Measurements from ENCODE around the gene TUBGCP2. TPM values are rescaled to one million over a fixed set of nuclear protein-coding genes. Genes with fewer than 3 reads are reported as not detected.

Gene TUBGCP2
- total and polyA plus RNA-seq, 9 donors, result 31.2 to 70.5 (median 56.0) TPM

DNA sequence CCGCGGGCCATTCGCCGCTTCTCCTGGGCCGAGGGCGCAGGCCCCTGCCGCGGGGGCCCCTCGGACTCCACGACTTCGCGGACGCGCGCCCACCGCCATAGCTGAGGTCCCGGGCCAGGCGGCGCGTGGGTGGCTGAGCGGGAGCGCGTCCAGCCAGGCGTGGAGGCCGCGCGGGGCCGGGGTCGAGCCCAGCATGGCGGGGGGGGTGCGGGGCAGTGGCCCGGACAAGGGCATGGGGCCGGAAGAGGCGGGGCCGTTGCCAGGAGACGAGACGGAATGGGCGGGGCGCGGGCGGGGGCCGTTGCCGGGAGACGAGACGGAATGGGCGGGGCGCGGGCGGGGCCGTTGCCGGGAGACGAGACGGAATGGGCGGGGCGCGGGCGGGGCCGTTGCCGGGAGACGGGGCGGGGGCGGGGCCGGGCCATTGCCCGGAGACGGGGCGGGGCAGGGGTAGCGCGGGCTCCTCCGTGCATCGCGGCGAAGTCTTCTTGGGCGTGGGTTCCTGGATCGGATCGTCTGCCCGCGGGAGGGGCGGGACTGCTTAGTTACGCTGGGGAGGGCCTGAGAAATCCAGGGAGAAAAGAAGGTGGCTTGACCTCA, 46.8 kb downstream of the TUBGCP2 start:
- Histone ChIP-seq H3K4me3 (peak overlapping the region; percentile 79), H3K27ac (peak overlapping the region; percentile 95 to 97), H3K36me3 (no peaks in the 10 kb centered on the region), H3K27me3 (no peaks in the 10 kb centered on the region), H3K9me3 (no peaks in the 10 kb centered on the region), H3K4me1 (ENCODE audit: insufficient read depth) (peaks cover 7% of the 10 kb centered on the region)
- 1 to 2% (median 1%) methylated on average over 22 to 79 of the region's 79 CpGs for WGBS, 3 donors
- TF ChIP-seq EP300 (IDR thresholded peaks at IDR 0.05) (no peak), POLR2A (IDR thresholded peaks at IDR 0.05) (peak; percentile 45)
- intact Hi-C loops (cut with DNase I), result loop anchor here in 2 of 4 donors (2.0 to 5.0 kb wide), 2 partner anchors 45 to 49 kb away; partner anchors contain the start of genes TUBGCP2 (in 1 of the 2) and ZNF511 (in 1 of the 2)
- DNase-seq, result peak; percentile 90 to 97 (median 94)

DNA sequence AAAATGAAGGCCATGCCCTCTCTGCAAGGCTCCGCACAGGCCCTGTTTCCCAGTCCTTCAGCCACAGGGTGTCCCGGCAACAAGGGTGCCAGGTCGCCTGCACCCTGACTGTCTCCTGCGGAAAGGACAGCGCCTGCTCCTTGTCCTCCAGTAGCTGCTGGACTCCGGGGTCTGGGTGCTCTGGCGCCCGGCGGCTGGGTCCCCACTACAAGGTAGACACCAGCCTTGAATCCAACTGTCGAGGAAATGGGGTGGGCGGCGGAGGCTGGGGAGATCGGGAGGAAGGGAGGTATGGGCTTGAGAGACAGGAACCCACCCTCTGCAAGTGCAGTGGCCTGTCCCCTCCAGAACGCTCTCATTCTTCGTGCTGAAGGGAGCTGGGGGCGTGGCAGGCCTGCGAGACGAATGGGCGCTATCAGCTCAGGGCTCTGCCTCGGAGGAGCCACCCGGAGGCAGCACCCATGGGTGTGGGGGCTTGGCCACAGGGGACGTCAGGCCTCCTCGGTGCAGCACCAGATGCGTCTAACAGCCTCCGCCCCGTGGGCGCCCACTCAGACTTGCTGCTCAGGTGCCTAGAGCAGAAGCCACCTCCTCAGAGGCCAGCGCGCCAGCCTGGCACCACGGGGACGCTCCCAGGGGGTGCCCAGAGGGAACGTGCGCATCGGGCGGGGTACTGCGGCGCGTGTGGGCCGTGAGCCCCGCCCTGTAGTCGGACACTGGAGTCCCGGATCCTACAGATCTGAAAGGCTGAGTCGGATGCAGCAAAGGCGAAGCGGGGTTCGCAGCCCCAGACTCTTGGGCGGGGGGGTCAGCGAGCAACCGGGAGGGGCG, 47.6 kb downstream of the TUBGCP2 start:
- peaks cover 7% of the 10 kb centered on the region for H3K4me1 ChIP-seq (ENCODE audit: insufficient read depth)
- H3K27ac ChIP-seq, result peak overlapping the region; percentile 95 to 97
- intact Hi-C loops (cut with DNase I), result loop anchor here in 2 of 4 donors (2.0 to 5.0 kb wide), 2 partner anchors 46 to 50 kb away; partner anchors contain the start of genes TUBGCP2 (in 1 of the 2) and ZNF511 (in 1 of the 2)

DNA sequence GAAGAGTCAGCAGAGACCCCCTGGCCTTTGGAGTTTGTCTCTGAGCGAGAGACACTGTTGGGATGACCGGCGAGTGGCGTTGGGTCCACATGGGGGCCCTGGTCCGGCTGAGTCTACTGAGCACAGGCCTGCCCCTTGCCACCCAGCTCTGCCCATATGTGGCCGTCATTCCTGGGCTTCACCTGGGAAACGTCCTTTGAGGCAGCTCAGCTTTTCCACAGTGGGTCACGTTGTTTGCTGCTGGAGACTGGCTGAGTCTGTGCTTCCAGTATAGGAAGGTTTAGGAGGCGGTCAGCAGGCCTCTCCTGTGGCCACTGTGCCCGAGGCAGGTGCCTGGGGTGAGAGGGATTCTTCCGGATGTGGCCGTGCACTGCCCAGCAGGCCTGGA, 49.1 kb downstream of the TUBGCP2 start:
- H3K27ac ChIP-seq, result peak overlapping the region in 1 of 2 donors; percentile 83
- TF ChIP-seq, protein P1, sequence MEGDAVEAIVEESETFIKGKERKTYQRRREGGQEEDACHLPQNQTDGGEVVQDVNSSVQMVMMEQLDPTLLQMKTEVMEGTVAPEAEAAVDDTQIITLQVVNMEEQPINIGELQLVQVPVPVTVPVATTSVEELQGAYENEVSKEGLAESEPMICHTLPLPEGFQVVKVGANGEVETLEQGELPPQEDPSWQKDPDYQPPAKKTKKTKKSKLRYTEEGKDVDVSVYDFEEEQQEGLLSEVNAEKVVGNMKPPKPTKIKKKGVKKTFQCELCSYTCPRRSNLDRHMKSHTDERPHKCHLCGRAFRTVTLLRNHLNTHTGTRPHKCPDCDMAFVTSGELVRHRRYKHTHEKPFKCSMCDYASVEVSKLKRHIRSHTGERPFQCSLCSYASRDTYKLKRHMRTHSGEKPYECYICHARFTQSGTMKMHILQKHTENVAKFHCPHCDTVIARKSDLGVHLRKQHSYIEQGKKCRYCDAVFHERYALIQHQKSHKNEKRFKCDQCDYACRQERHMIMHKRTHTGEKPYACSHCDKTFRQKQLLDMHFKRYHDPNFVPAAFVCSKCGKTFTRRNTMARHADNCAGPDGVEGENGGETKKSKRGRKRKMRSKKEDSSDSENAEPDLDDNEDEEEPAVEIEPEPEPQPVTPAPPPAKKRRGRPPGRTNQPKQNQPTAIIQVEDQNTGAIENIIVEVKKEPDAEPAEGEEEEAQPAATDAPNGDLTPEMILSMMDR (IDR thresholded peaks at IDR 0.05), result no peak
- TF ChIP-seq EP300 (IDR thresholded peaks at IDR 0.05) (no peak), POLR2A (IDR thresholded peaks at IDR 0.05) (no peak)
- no peaks in the 10 kb centered on the region for H3K9me3 ChIP-seq
- WGBS, 3 donors, result 73 to 81% (median 77%) methylated on average over 12 of the region's 12 CpGs
- no peaks in the 10 kb centered on the region for H3K27me3 ChIP-seq
- intact Hi-C loops (cut with DNase I), result no loop called here
- H3K4me1 ChIP-seq (ENCODE audit: insufficient read depth), result peaks cover 18% of the 10 kb centered on the region
- no peak overlapping the region for H3K4me3 ChIP-seq
- H3K36me3 ChIP-seq, result no peaks in the 10 kb centered on the region
- no peak for DNase-seq

More for the DNA sequence above, 47.6 kb downstream of the TUBGCP2 start:
- no peaks in the 10 kb centered on the region for H3K9me3 ChIP-seq
- TF ChIP-seq EP300 (IDR thresholded peaks at IDR 0.05) (no peak), POLR2A (IDR thresholded peaks at IDR 0.05) (no peak)
- TF ChIP-seq, protein P1 (IDR thresholded peaks at IDR 0.05), result no peak
- 29 to 47% (median 33%) methylated on average over 33 to 50 of the region's 50 CpGs for whole genome bisulfite sequencing, 3 donors
- peak overlapping the region; percentile 79 for H3K4me3 ChIP-seq
- DNase-seq, result peak; percentile 53 to 76 (median 76)
- no peaks in the 10 kb centered on the region for H3K36me3 ChIP-seq
- no peaks in the 10 kb centered on the region for H3K27me3 ChIP-seq

DNA sequence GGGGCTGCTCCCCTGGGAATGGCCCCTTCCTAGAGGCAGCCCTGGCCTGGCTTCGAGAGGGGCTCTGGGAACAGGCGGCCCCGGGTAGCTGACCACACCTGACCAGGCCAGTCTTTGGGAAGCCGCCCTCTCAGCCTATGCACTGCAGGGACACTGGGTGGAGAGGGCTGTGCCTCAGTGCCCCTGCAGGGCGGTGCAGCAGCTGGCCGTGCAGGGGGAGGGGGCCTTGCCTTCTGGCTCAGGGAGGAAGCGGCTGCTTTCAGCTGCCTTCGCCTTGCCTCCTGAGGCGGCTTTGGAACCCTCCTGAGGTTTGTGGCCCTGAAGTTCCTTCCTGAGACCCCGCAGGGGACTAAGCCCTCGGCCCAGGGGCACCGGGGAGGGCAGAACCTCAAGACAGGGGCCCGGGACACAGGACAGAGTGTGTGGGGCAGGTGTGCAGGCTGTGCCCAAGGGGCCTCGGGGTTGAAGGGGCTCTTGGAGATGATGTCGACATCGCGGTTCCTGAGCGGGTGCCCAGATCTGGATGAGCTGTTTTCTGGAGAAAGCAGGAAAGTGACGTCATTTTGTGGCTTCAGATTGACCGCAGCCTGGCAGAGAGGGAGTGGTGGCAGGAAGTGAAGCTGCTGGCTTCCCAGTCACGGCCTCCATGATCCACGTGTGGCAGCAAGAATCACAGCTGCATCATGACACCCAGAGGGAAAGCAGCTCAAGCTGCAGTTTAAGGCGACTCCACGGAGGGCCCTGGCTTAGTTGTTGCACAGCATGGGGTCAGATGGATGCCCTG, 49.7 kb downstream of the TUBGCP2 start:
- intact Hi-C loops (cut with DNase I), result no loop called here
- 65 to 75% (median 74%) methylated on average over 24 of the region's 24 CpGs for WGBS, 3 donors
- Histone ChIP-seq H3K4me1 (ENCODE audit: insufficient read depth) (peaks cover 23% of the 10 kb centered on the region), H3K27me3 (no peaks in the 10 kb centered on the region), H3K4me3 (no peak overlapping the region), H3K27ac (peak overlapping the region; percentile 66 to 83), H3K36me3 (no peaks in the 10 kb centered on the region), H3K9me3 (no peaks in the 10 kb centered on the region)
- peak; percentile 65 to 76 (median 71) for DNase-seq
- TF ChIP-seq, protein P1 (IDR thresholded peaks at IDR 0.05), result no peak
- peak; percentile 20 for TF ChIP-seq EP300 (IDR thresholded peaks at IDR 0.05)
- TF ChIP-seq POLR2A (IDR thresholded peaks at IDR 0.05), result no peak

Measured in ovary (tissue), 9 donors.